HG02610 (cell line): Measurements from ENCODE around the gene OR5T3.
"Not testable (repeated sequence)": the region's sequence is repeated elsewhere in the genome, so short reads cannot be mapped to it uniquely, and the experiment has no call there.

Experiments
- ATAC-seq: cut with Tn5 transposase; IDR thresholded peaks from one replicate; pipeline ENCODE4 v1.9.1; 2021; ENCODE audit warnings: mild to moderate bottlenecking, moderate library complexity; ENCODE audit not compliant: unreplicated experiment

The OR5T3 gene

GRCh38 chr11:56251954-56252353 is at the start of gene OR5T3:
Gene OR5T3, plus strand, starts transcription at chr11:56252254. Its CDS starts 0 bp downstream, at chr11:56252254.
- ATAC-seq: no peak

GRCh38 chr11:56207790-56208189 is 44.3 kb upstream of the OR5T3 start:
- no peak for ATAC-seq

GRCh38 chr11:56214537-56214936 is 37.5 kb upstream of the OR5T3 start:
- no peak for ATAC-seq

- ATAC-seq: not testable (repeated sequence)
Measured at GRCh38 chr11:56219735-56220134, 32.3 kb upstream of the OR5T3 start.

GRCh38 chr11:56234155-56234554 is 17.9 kb upstream of the OR5T3 start, which contains the start of gene OR5T2:
Gene OR5T2, minus strand, starts transcription at chr11:56234255. Its CDS starts 1,193 bp downstream, at chr11:56233062.
- ATAC-seq: no peak

- no peak for ATAC-seq
Measured at GRCh38 chr11:56271092-56271491, 19.0 kb downstream of the OR5T3 start.

GRCh38 chr11:56273854-56274253 is 21.8 kb downstream of the OR5T3 start, which contains the start of gene OR5T1:
Gene OR5T1, plus strand, starts transcription at chr11:56274154. Its CDS starts 1,485 bp downstream, at chr11:56275639.
- no peak for ATAC-seq

GRCh38 chr11:56292154-56292553 is 40.1 kb downstream of the OR5T3 start, which contains the start of gene OR8H1:
Gene OR8H1, minus strand, starts transcription at chr11:56292254. Its CDS starts 1,192 bp downstream, at chr11:56291062.
- ATAC-seq: no peak

- no peak for ATAC-seq
Measured at GRCh38 chr11:56296898-56297297, 44.8 kb downstream of the OR5T3 start.
